Stimulated activated memory B cell treated with anti-CD40 and anti-IgM and Interleukin-4, amounts not matched to agents 10 μg/mL and 1 μg/mL and 100 μg/mL, for 72 hours (primary cell): ENCODE data around the gene HOXD3.

ENCODE experiments used
- ATAC-seq: fragments of 150-1000 bp; cut with Tn5 transposase; 2 replicates; pipeline ENCODE4 v1.10.0; 2021
- H3K27ac Mint-ChIP-seq: one replicate; pipeline ENCODE4 v1.8.0; 2022; ENCODE audit warnings: mild to moderate bottlenecking, mixed read lengths
- H3K27me3 Mint-ChIP-seq: one replicate; pipeline ENCODE4 v1.8.0; 2022; ENCODE audit warnings: mixed read lengths
- H3K36me3 Mint-ChIP-seq: one replicate; pipeline ENCODE4 v1.8.0; 2022; ENCODE audit warnings: mixed read lengths
- H3K4me1 Mint-ChIP-seq: one replicate; pipeline ENCODE4 v1.8.0; 2022; ENCODE audit warnings: mixed read lengths
- H3K4me3 Mint-ChIP-seq: one replicate; pipeline ENCODE4 v1.8.0; 2022; ENCODE audit warnings: mild to moderate bottlenecking, moderate library complexity, mixed read lengths
- H3K9me3 Mint-ChIP-seq: one replicate; pipeline ENCODE4 v1.8.0; 2022; ENCODE audit warnings: mixed read lengths

HOXD3 gene

GRCh38 chr2:176160986-176161824 lies 4.1 kb downstream of the HOXD3 start:
- Mint-ChIP-seq H3K4me1 (peaks cover 13% of the 10 kb centered on the region), H3K27ac (no peak overlapping the region), H3K4me3 (no peak overlapping the region), H3K9me3 (peaks cover 2% of the 10 kb centered on the region), H3K36me3 (no peaks in the 10 kb centered on the region), H3K27me3 (peaks cover 93% of the 10 kb centered on the region)
- ATAC-seq, result no peak

DNA sequence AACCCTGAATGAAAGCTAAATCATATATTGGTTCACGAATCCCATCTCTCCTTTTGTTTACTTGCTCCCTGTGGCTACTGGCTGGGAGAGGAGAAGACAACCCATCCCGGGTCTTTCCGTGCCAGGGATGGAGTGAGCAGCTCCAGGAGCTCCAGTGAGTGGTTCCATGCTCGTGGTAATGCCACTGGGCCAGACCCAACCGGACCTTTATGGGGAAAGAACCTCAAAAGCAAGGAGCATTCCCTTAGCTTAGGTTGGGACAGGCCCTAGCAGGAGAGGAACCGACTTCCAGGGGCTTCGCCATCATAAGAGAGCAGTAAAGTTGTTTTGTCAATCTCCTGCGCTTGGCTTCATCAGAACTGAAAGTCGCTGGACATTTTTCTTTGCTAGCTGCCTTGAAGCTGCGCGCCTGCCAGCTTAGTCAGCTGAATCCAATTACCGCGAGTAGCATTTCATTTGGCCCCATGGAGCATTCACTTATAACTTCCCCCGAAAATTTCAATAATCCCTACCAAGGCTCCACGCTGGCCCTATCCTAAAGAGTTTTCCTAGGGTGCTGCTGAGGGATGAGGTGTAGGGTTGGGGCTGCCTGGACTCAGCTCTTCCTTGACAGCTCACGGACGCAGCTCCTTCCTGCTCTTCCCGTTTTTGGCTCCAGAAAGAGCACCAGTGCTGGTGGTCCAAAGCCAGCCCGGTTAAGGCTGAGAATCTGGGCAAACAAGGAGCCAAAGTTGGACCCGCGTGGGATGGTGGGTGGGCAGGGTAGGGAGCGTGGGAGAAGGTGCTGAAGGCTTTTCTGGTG lies 4.9 kb downstream of the HOXD3 start:
- no peak for ATAC-seq
- Mint-ChIP-seq H3K9me3 (peaks cover 2% of the 10 kb centered on the region), H3K36me3 (no peaks in the 10 kb centered on the region), H3K27me3 (peaks cover 97% of the 10 kb centered on the region), H3K27ac (no peak overlapping the region), H3K4me1 (peaks cover 13% of the 10 kb centered on the region), H3K4me3 (no peak overlapping the region)

DNA sequence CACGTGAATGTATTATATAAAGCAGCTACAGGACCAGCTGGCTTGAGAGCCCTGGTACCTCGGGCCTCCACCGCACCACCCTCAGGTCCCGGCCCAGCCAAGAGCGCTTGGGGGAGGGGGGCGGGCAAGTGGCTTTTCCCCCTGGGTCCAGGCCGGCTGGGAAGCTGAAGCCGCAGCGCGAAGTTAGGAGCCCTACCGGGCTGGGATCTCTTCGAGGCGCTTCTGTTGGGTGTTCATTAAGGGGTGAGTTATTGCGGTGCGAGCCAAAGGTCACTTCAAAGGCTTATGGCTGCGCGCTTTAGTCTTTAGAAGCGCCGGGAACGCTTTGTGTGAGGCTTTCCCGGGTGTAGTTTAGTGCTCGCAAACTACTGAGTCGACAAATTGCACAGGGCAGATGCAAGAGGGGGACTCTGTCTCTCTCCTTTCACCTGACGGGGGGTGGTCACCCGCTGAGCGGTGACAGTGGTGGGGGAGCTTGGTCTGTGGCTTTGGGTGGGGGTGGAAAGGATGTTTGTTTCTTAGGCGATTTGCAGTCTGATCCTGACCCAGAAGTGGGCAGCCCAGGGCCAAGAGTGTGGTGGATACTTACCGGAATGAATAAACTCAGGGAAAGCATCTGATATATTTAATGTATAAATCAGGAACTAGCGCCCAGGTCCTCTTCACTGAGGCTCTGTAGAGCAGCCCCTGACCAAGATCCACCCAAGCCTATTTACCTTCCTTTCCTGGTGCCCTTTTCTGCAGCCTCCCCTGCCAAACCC lies 6.0 kb downstream of the HOXD3 start:
- Mint-ChIP-seq H3K4me1 (peaks cover 5% of the 10 kb centered on the region), H3K27me3 (peaks cover 97% of the 10 kb centered on the region), H3K27ac (no peak overlapping the region), H3K9me3 (peaks cover 2% of the 10 kb centered on the region), H3K4me3 (no peak overlapping the region), H3K36me3 (no peaks in the 10 kb centered on the region)
- ATAC-seq, result no peak

DNA sequence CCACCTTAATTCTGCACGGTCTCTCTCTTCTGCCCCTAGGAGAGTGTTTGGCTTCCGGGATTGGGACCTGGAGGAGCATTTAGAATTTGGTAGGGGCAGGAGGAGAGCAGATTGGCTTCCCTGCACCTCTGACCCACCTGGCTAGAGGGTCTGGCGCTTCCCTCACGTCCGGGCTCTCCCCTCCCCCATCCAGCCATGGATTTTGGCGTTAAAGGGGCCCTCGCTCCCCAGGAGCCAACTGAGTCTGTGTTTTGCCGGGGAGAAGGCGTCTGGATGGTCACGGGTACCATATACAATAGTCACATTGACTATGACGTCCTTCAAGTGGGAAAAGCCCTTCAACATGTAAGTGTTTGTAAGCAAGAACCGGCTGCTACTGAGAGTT lies 6.6 kb downstream of the HOXD3 start:
- no peaks in the 10 kb centered on the region for H3K36me3 Mint-ChIP-seq
- no peaks in the 10 kb centered on the region for H3K4me1 Mint-ChIP-seq
- no peak overlapping the region for H3K4me3 Mint-ChIP-seq
- peaks cover 2% of the 10 kb centered on the region for H3K9me3 Mint-ChIP-seq
- peaks cover 96% of the 10 kb centered on the region for H3K27me3 Mint-ChIP-seq
- no peak overlapping the region for H3K27ac Mint-ChIP-seq
- no peak for ATAC-seq

GRCh38 chr2:176164201-176164600 lies 7.1 kb downstream of the HOXD3 start:
- ATAC-seq, result no peak
- H3K36me3 Mint-ChIP-seq, result no peaks in the 10 kb centered on the region
- H3K9me3 Mint-ChIP-seq, result peaks cover 2% of the 10 kb centered on the region
- no peak overlapping the region for H3K4me3 Mint-ChIP-seq
- H3K4me1 Mint-ChIP-seq, result no peaks in the 10 kb centered on the region
- peaks cover 96% of the 10 kb centered on the region for H3K27me3 Mint-ChIP-seq
- no peak overlapping the region for H3K27ac Mint-ChIP-seq

- Mint-ChIP-seq H3K9me3 (peaks cover 2% of the 10 kb centered on the region), H3K4me1 (no peaks in the 10 kb centered on the region), H3K27me3 (peaks cover 96% of the 10 kb centered on the region), H3K36me3 (no peaks in the 10 kb centered on the region), H3K27ac (no peak overlapping the region), H3K4me3 (no peak overlapping the region)
- ATAC-seq, result no peak
Measured at GRCh38 chr2:176164611-176165369, 7.7 kb downstream of the HOXD3 start.

DNA sequence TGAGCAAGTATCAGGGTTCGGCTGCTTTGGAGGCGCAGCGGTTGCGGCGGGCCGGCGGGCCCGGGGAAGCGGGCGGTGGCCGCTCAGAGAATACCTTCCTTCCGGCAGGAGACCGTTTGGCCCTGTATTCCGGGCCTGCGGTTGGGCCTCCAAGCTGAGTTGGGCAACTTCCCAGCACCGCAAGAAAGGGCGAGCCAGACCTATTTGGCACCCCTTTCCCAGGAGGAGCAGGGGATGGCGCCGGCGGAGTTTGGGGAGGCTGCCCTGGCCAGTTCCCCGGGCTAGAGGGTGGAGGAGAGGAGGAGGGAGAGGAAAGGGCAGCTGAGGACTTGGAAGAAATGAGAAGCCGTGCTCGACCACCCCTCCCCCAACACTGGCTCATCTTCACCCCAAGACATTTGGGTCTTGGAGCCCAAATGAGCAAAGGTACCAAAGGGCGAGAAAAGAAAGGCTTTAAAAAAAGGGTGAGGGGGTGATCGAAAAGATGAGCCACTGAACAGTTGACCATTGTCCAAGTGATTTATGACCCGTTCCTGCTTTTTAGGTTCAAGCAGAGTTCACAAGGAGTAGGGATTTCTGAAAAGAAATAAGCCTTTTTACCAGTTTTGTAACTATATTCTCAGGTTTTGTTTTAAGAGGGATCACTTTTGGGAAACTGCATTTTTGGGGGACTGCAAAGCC lies 8.4 kb downstream of the HOXD3 start:
- no peak for ATAC-seq
- Mint-ChIP-seq H3K4me3 (no peak overlapping the region), H3K9me3 (peaks cover 2% of the 10 kb centered on the region)

GRCh38 chr2:176166272-176166671 lies 9.2 kb downstream of the HOXD3 start:
- Mint-ChIP-seq H3K36me3 (no peaks in the 10 kb centered on the region), H3K27me3 (peaks cover 96% of the 10 kb centered on the region), H3K4me3 (no peak overlapping the region), H3K27ac (no peak overlapping the region), H3K4me1 (no peaks in the 10 kb centered on the region), H3K9me3 (peaks cover 2% of the 10 kb centered on the region)
- ATAC-seq, result no peak

More for the DNA sequence above, 8.4 kb downstream of the HOXD3 start:
- no peaks in the 10 kb centered on the region for H3K36me3 Mint-ChIP-seq
- peaks cover 96% of the 10 kb centered on the region for H3K27me3 Mint-ChIP-seq
- no peak overlapping the region for H3K27ac Mint-ChIP-seq
- no peaks in the 10 kb centered on the region for H3K4me1 Mint-ChIP-seq

DNA sequence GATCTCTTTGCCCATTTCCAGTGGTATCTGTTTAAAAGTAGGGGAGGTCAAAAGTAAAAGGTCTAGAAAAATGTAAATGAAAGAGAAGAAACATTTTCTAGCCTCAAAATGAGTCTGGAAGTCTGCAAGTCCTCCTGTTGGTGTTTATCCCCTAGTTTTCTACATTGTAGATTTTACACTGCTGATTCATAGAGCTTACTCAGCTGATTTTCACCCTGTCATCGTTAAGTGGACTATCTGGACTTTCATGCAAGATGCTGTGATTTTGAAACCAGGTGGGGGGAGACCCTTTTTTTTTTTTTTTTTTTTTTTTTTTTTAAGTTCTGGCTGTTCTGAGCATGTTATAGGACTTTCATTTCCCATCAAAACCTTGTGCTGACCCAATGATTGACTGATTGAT lies 10.3 kb downstream of the HOXD3 start:
- Mint-ChIP-seq H3K9me3 (peaks cover 2% of the 10 kb centered on the region), H3K4me3 (no peak overlapping the region), H3K27me3 (peaks cover 96% of the 10 kb centered on the region), H3K4me1 (peaks cover 6% of the 10 kb centered on the region), H3K36me3 (no peaks in the 10 kb centered on the region), H3K27ac (no peak overlapping the region)
- ATAC-seq, result no peak

DNA sequence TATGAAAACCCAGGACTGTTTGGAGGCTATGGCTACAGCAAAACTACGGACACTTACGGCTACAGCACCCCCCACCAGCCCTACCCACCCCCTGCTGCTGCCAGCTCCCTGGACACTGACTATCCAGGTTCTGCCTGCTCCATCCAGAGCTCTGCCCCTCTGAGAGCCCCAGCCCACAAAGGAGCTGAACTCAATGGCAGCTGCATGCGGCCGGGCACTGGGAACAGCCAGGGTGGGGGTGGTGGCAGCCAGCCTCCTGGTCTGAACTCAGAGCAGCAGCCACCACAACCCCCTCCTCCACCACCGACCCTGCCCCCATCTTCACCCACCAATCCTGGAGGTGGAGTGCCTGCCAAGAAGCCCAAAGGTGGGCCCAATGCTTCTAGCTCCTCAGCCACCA lies 12.1 kb downstream of the HOXD3 start:
- Mint-ChIP-seq H3K4me1 (peaks cover 6% of the 10 kb centered on the region), H3K27me3 (peaks cover 96% of the 10 kb centered on the region), H3K9me3 (peaks cover 1% of the 10 kb centered on the region), H3K36me3 (no peaks in the 10 kb centered on the region), H3K4me3 (no peak overlapping the region), H3K27ac (no peak overlapping the region)
- no peak for ATAC-seq

- no peaks in the 10 kb centered on the region for H3K9me3 Mint-ChIP-seq
- H3K4me1 Mint-ChIP-seq, result peaks cover 7% of the 10 kb centered on the region
- peaks cover 96% of the 10 kb centered on the region for H3K27me3 Mint-ChIP-seq
- H3K4me3 Mint-ChIP-seq, result no peak overlapping the region
- no peak overlapping the region for H3K27ac Mint-ChIP-seq
- ATAC-seq, result no peak
- no peaks in the 10 kb centered on the region for H3K36me3 Mint-ChIP-seq
Measured at GRCh38 chr2:176169711-176170110, 12.6 kb downstream of the HOXD3 start.

DNA sequence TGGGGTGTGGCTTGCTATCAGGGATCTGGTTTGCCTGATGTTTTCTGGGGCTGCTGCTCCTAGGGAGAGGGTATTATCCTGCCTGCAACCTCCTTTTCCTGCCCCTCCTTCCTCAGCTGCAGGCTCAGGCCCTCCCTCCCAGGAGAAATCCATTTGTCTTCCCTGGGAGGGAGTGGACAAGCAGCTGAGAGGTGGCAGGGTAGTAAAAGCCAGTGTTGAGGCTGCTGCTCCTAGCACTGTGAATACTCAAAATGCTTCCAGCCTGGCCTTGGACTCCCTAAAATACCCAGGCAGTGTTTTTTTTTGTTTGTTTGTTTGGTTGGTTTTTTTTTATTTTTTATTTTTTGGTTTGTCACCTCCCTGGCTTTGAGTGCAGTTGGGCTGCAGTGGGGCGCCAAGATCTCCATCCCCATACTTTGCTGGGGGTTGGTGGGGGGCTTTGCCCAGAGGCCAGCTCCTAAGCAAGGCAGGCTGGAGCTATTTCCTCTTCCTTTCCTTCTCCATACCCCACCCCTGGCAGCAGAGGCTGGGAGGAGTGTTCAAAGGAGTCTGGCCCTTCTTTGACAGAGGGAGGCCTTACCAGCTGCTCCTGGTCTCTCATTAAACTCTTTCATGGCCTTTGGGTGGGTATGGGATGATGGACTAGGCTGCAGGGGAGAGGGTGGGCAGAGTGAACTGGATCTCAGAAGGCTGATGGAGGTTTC lies 13.6 kb downstream of the HOXD3 start:
- Mint-ChIP-seq H3K9me3 (no peaks in the 10 kb centered on the region), H3K36me3 (no peaks in the 10 kb centered on the region), H3K4me1 (peaks cover 13% of the 10 kb centered on the region), H3K27me3 (peaks cover 96% of the 10 kb centered on the region), H3K27ac (no peak overlapping the region), H3K4me3 (no peak overlapping the region)
- no peak for ATAC-seq

GRCh38 chr2:176171351-176172006 lies 14.4 kb downstream of the HOXD3 start:
- Mint-ChIP-seq H3K4me3 (no peak overlapping the region), H3K27me3 (peaks cover 96% of the 10 kb centered on the region)

More at GRCh38 chr2:176171351-176172006, 14.4 kb downstream of the HOXD3 start:
- no peaks in the 10 kb centered on the region for H3K36me3 Mint-ChIP-seq
- no peak overlapping the region for H3K27ac Mint-ChIP-seq
- no peak for ATAC-seq
- peaks cover 13% of the 10 kb centered on the region for H3K4me1 Mint-ChIP-seq
- no peaks in the 10 kb centered on the region for H3K9me3 Mint-ChIP-seq
